SU-DHL-6 (cell line): ENCODE results near the gene ATP10A.

Experiments used
- H2AFZ ChIP-seq: fragments of 200-600 bp; sonication (generic); 2 replicates; pipeline ENCODE4 v1.6.1; 2014; ENCODE audit warnings: low read depth, mild to moderate bottlenecking, moderate library complexity, mixed read lengths, antibody characterized with exemption, low read length; ENCODE audit not compliant: severe bottlenecking
- H3F3A ChIP-seq: fragments of 200-600 bp; shearing (Covaris generic); 2 replicates; pipeline ENCODE4 v1.6.0; 2016; ENCODE audit warnings: antibody characterized with exemption, mild to moderate bottlenecking; ENCODE audit not compliant: insufficient read depth
- H3K27ac ChIP-seq: fragments of 200-600 bp; sonication (generic); 2 replicates; pipeline ENCODE4 v1.5.1; 2016; ENCODE audit warnings: low read depth, mild to moderate bottlenecking, low read length, moderate library complexity, mixed read lengths
- H3K27me3 ChIP-seq: fragments of 200-600 bp; sonication (generic), shearing (Covaris generic); 2 replicates; pipeline ENCODE4 v1.6.0; 2014; ENCODE audit warnings: mild to moderate bottlenecking, low read length
- H3K36me3 ChIP-seq: fragments of 200-600 bp; sonication (generic); 2 replicates; pipeline ENCODE4 v1.6.1; 2014; ENCODE audit warnings: mild to moderate bottlenecking, low read length, mixed read lengths
- H3K4me2 ChIP-seq: fragments of 300-600, 200-600 bp; shearing (Covaris generic), sonication (generic); 2 replicates; pipeline ENCODE4 v1.6.0; 2014; ENCODE audit warnings: low read length, low read depth, mild to moderate bottlenecking; ENCODE audit not compliant: poor library complexity, severe bottlenecking
- H3K4me3 ChIP-seq: fragments of 200-600 bp; sonication (generic); 2 replicates; pipeline ENCODE4 v1.5.1; 2014; ENCODE audit warnings: antibody characterized with exemption, low read length, mild to moderate bottlenecking, mixed read lengths; ENCODE audit not compliant: insufficient read depth, poor library complexity, severe bottlenecking
- H3K79me2 ChIP-seq: fragments of 200-600 bp; sonication (generic); 2 replicates; pipeline ENCODE4 v1.6.1; 2014; ENCODE audit warnings: mild to moderate bottlenecking, low read length, moderate library complexity; ENCODE audit not compliant: insufficient read depth
- H3K9ac ChIP-seq: fragments of 200-600 bp; sonication (generic); 2 replicates; pipeline ENCODE4 v1.7.0; 2014; ENCODE audit warnings: mild to moderate bottlenecking, low read length
- H3K9me2 ChIP-seq: fragments of 200-600 bp; sonication (generic); replicated peaks from 2 replicates; pipeline ENCODE4 v1.6.1; 2014; ENCODE audit warnings: low read length; ENCODE audit not compliant: insufficient read depth
- H3K9me3 ChIP-seq: fragments of 200-600 bp; sonication (generic); 2 replicates; pipeline ENCODE4 v1.6.1; 2014; ENCODE audit warnings: low read length, mixed read lengths; ENCODE audit not compliant: insufficient read depth
- H4K20me1 ChIP-seq: fragments of 200-600 bp; sonication (generic); 2 replicates; pipeline ENCODE4 v1.6.1; 2014; ENCODE audit warnings: low read depth, mild to moderate bottlenecking, antibody characterized with exemption, low read length, moderate library complexity, mixed read lengths
- CTCF ChIP-seq: fragments of 200-600 bp; sonication (generic); IDR thresholded peaks from one replicate; pipeline ENCODE4 v1.5.1; 2017; ENCODE audit warnings: antibody characterized with exemption, mild to moderate bottlenecking, low read length, moderate library complexity; ENCODE audit not compliant: insufficient read depth, poor library complexity, severe bottlenecking
- EZH2phosphoT487 ChIP-seq: fragments of 200-600 bp; sonication (generic), shearing (Covaris generic); conservative IDR thresholded peaks from 2 replicates; pipeline ENCODE4 v1.6.1; 2018; ENCODE audit warnings: mild to moderate bottlenecking, antibody characterized with exemption, low read length, moderate library complexity, mixed read lengths

ATP10A gene

GRCh38 chr15:25667829-25668228 is 195.3 kb downstream of the ATP10A start:
- Histone ChIP-seq H4K20me1 (no peaks in the 10 kb centered on the region), H3K9me2 (no peaks in the 10 kb centered on the region), H3K27me3 (no peaks in the 10 kb centered on the region), H3K4me3 (no peak overlapping the region), H3K9me3 (no peaks in the 10 kb centered on the region), H3F3A (no peaks in the 10 kb centered on the region), H2AFZ (no peak overlapping the region), H3K36me3 (no peaks in the 10 kb centered on the region), H3K9ac (no peak overlapping the region), H3K27ac (no peak overlapping the region), H3K79me2 (no peaks in the 10 kb centered on the region), H3K4me2 (no peak overlapping the region)
- TF ChIP-seq CTCF: no peak
- TF ChIP-seq EZH2phosphoT487: no peak

GRCh38 chr15:25665913-25666312 is 197.2 kb downstream of the ATP10A start:
- Histone ChIP-seq H3K27me3 (no peaks in the 10 kb centered on the region), H3K9ac (no peak overlapping the region), H3K36me3 (no peaks in the 10 kb centered on the region), H3K4me2 (no peak overlapping the region), H2AFZ (no peak overlapping the region), H3K4me3 (no peak overlapping the region), H4K20me1 (no peaks in the 10 kb centered on the region), H3K27ac (no peak overlapping the region), H3K9me2 (no peaks in the 10 kb centered on the region), H3K9me3 (no peaks in the 10 kb centered on the region), H3F3A (no peaks in the 10 kb centered on the region), H3K79me2 (no peaks in the 10 kb centered on the region)
- no peak for TF ChIP-seq CTCF
- no peak for TF ChIP-seq EZH2phosphoT487

GRCh38 chr15:25664761-25665160 is 198.4 kb downstream of the ATP10A start:
- H3K79me2 ChIP-seq: no peaks in the 10 kb centered on the region
- no peaks in the 10 kb centered on the region for H3K36me3 ChIP-seq
- H3K27ac ChIP-seq: no peak overlapping the region
- H3K27me3 ChIP-seq: no peaks in the 10 kb centered on the region
- H3K4me3 ChIP-seq: no peak overlapping the region
- no peaks in the 10 kb centered on the region for H4K20me1 ChIP-seq
- H3K4me2 ChIP-seq: no peak overlapping the region
- H3F3A ChIP-seq: no peaks in the 10 kb centered on the region
- no peaks in the 10 kb centered on the region for H3K9me2 ChIP-seq
- no peaks in the 10 kb centered on the region for H3K9me3 ChIP-seq
- TF ChIP-seq CTCF (no peak), EZH2phosphoT487 (no peak)
- no peak overlapping the region for H2AFZ ChIP-seq
- H3K9ac ChIP-seq: no peak overlapping the region
